Prostate gland (tissue), 2 donors: ENCODE data around the gene JDP2.

Source experiments
- CTCF ChIP-seq, 4 experiments: fragments of 200-600 bp in 2 of 4; fragments of 450-650 bp in 2 of 4; sonication (generic) in 2 of 4; IDR thresholded peaks; 1 replicate in 3 of 4; 2 replicates in 1 of 4; pipeline ENCODE4 v1.5.1; 2016 to 2019; ENCODE audit warnings: antibody characterized with exemption in 4 of 4, mild to moderate bottlenecking in 2 of 4, moderate library complexity in 2 of 4
- POLR2AphosphoS5 ChIP-seq: sonication (generic); formaldehyde crosslinking; IDR thresholded peaks from one replicate; pipeline ENCODE4 v1.6.1; 2017; ENCODE audit warnings: antibody characterized with exemption

GRCh38 chr14:75492832-75493591, 65.2 kb downstream of the JDP2 start:
- TF ChIP-seq CTCF (IDR thresholded peaks at IDR 0.05) (no peak), POLR2AphosphoS5 (no peak)
